ENCODE measurements around the gene RBBP7.

DNA sequence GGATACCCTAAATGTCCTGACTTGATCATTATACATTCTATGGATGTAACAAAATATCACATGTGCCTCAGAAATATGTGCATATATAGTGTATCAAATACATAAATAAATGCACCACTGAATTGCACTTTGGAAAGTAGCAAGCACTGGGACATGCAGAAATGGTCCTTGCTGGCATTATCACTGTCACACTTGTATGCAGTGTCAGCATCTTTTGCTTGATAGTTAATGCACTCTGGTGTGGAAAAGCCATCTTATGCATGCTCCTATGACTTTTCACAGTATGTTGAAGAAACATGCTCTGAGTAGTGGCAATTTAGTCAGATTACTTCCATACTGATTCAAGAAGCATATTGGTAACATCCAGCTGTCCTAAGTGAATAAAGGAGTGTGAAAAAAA, 48.8 kb upstream of the RBBP7 start:
- no peak for TF ChIP-seq EZH2 (IDR thresholded peaks at IDR 0.05)
- TF ChIP-seq, protein P1, sequence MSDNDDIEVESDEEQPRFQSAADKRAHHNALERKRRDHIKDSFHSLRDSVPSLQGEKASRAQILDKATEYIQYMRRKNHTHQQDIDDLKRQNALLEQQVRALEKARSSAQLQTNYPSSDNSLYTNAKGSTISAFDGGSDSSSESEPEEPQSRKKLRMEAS (IDR thresholded peaks at IDR 0.05): no peak
- TF ChIP-seq RAD21 (IDR thresholded peaks at IDR 0.05; ENCODE audit: low read depth): no peak
- TF ChIP-seq, protein P2, sequence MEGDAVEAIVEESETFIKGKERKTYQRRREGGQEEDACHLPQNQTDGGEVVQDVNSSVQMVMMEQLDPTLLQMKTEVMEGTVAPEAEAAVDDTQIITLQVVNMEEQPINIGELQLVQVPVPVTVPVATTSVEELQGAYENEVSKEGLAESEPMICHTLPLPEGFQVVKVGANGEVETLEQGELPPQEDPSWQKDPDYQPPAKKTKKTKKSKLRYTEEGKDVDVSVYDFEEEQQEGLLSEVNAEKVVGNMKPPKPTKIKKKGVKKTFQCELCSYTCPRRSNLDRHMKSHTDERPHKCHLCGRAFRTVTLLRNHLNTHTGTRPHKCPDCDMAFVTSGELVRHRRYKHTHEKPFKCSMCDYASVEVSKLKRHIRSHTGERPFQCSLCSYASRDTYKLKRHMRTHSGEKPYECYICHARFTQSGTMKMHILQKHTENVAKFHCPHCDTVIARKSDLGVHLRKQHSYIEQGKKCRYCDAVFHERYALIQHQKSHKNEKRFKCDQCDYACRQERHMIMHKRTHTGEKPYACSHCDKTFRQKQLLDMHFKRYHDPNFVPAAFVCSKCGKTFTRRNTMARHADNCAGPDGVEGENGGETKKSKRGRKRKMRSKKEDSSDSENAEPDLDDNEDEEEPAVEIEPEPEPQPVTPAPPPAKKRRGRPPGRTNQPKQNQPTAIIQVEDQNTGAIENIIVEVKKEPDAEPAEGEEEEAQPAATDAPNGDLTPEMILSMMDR (IDR thresholded peaks at IDR 0.05 in 2 of 3, conservative IDR thresholded peaks at IDR 0.05 in 1 of 3; ENCODE audit: borderline replicate concordance in 1 of 3, insufficient read depth in 1 of 3, low read depth in 2 of 3, low read length in 2 of 3): no peak
- TF ChIP-seq CBX3 (IDR thresholded peaks at IDR 0.05; ENCODE audit: low read depth): no peak
- TF ChIP-seq SRF (IDR thresholded peaks at IDR 0.05; ENCODE audit: low read depth): no peak
- TF ChIP-seq, protein P3, sequence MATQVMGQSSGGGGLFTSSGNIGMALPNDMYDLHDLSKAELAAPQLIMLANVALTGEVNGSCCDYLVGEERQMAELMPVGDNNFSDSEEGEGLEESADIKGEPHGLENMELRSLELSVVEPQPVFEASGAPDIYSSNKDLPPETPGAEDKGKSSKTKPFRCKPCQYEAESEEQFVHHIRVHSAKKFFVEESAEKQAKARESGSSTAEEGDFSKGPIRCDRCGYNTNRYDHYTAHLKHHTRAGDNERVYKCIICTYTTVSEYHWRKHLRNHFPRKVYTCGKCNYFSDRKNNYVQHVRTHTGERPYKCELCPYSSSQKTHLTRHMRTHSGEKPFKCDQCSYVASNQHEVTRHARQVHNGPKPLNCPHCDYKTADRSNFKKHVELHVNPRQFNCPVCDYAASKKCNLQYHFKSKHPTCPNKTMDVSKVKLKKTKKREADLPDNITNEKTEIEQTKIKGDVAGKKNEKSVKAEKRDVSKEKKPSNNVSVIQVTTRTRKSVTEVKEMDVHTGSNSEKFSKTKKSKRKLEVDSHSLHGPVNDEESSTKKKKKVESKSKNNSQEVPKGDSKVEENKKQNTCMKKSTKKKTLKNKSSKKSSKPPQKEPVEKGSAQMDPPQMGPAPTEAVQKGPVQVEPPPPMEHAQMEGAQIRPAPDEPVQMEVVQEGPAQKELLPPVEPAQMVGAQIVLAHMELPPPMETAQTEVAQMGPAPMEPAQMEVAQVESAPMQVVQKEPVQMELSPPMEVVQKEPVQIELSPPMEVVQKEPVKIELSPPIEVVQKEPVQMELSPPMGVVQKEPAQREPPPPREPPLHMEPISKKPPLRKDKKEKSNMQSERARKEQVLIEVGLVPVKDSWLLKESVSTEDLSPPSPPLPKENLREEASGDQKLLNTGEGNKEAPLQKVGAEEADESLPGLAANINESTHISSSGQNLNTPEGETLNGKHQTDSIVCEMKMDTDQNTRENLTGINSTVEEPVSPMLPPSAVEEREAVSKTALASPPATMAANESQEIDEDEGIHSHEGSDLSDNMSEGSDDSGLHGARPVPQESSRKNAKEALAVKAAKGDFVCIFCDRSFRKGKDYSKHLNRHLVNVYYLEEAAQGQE (IDR thresholded peaks at IDR 0.05; ENCODE audit: low read depth): no peak
- no peak for TF ChIP-seq ELF1 (IDR thresholded peaks at IDR 0.05; ENCODE audit: borderline replicate concordance, low read depth)
- TF ChIP-seq POLR2A (IDR thresholded peaks at IDR 0.05; ENCODE audit: borderline replicate concordance, extremely low read depth, insufficient read depth, insufficient read length): no peak
- TF ChIP-seq, protein P4, sequence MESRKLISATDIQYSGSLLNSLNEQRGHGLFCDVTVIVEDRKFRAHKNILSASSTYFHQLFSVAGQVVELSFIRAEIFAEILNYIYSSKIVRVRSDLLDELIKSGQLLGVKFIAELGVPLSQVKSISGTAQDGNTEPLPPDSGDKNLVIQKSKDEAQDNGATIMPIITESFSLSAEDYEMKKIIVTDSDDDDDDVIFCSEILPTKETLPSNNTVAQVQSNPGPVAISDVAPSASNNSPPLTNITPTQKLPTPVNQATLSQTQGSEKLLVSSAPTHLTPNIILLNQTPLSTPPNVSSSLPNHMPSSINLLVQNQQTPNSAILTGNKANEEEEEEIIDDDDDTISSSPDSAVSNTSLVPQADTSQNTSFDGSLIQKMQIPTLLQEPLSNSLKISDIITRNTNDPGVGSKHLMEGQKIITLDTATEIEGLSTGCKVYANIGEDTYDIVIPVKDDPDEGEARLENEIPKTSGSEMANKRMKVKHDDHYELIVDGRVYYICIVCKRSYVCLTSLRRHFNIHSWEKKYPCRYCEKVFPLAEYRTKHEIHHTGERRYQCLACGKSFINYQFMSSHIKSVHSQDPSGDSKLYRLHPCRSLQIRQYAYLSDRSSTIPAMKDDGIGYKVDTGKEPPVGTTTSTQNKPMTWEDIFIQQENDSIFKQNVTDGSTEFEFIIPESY (IDR thresholded peaks at IDR 0.05; ENCODE audit: extremely low read depth, insufficient replicate concordance, low read length): no peak

Data from HCT116 (cell line).